ENCODE results near the gene NID1.

DNA sequence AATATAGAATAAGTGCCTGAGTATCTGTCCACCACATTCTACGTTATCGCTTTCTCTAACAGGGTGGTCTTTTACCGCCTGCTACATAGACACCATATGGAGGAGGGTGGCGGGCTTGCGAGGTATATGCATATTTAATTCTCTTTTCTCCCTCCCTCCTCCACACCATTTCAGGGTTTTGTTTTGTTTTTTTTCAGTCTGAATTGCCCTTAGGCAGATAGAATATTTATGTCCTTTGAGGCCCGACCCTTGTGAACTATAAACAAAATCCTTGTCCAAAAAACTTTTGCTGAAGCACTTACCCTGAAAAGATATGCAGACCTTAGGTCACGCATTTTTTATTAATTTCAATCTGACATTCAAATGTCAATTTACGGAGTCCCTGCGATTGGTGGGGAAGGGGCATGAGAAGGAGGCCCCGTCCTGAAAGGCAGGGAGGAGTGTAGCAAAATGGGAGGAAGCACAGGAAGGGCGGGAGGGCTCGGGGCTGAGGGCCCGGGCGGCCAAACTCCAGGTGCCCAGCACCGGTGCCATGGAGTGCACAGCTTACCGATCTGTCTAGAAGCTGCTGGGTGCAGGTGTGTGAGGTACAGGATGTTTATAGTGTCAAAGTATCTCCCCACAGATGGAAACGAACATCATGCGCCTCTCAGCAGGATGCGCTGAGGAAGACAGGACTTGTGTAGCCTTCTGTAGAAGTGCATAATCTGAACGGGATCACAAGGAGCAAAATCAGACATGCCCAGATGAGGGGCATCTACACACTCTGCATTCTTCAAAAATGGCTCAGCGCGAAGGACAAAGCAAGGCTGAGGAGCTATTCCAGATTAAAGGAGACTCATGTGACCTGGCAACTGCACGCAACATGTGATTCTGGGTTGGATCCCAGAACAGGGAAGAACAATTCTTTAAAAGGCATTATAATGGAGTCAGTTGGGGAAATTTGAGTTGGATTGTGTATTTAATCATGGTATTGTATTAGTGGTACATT lies 129.4 kb downstream of the NID1 start:
- TF ChIP-seq, protein P1, sequence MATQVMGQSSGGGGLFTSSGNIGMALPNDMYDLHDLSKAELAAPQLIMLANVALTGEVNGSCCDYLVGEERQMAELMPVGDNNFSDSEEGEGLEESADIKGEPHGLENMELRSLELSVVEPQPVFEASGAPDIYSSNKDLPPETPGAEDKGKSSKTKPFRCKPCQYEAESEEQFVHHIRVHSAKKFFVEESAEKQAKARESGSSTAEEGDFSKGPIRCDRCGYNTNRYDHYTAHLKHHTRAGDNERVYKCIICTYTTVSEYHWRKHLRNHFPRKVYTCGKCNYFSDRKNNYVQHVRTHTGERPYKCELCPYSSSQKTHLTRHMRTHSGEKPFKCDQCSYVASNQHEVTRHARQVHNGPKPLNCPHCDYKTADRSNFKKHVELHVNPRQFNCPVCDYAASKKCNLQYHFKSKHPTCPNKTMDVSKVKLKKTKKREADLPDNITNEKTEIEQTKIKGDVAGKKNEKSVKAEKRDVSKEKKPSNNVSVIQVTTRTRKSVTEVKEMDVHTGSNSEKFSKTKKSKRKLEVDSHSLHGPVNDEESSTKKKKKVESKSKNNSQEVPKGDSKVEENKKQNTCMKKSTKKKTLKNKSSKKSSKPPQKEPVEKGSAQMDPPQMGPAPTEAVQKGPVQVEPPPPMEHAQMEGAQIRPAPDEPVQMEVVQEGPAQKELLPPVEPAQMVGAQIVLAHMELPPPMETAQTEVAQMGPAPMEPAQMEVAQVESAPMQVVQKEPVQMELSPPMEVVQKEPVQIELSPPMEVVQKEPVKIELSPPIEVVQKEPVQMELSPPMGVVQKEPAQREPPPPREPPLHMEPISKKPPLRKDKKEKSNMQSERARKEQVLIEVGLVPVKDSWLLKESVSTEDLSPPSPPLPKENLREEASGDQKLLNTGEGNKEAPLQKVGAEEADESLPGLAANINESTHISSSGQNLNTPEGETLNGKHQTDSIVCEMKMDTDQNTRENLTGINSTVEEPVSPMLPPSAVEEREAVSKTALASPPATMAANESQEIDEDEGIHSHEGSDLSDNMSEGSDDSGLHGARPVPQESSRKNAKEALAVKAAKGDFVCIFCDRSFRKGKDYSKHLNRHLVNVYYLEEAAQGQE (IDR thresholded peaks at IDR 0.05; ENCODE audit: low read depth), result no peak
- TF ChIP-seq RAD21 (IDR thresholded peaks at IDR 0.05; ENCODE audit: low read depth), result no peak
- TF ChIP-seq, protein P2, sequence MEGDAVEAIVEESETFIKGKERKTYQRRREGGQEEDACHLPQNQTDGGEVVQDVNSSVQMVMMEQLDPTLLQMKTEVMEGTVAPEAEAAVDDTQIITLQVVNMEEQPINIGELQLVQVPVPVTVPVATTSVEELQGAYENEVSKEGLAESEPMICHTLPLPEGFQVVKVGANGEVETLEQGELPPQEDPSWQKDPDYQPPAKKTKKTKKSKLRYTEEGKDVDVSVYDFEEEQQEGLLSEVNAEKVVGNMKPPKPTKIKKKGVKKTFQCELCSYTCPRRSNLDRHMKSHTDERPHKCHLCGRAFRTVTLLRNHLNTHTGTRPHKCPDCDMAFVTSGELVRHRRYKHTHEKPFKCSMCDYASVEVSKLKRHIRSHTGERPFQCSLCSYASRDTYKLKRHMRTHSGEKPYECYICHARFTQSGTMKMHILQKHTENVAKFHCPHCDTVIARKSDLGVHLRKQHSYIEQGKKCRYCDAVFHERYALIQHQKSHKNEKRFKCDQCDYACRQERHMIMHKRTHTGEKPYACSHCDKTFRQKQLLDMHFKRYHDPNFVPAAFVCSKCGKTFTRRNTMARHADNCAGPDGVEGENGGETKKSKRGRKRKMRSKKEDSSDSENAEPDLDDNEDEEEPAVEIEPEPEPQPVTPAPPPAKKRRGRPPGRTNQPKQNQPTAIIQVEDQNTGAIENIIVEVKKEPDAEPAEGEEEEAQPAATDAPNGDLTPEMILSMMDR (IDR thresholded peaks at IDR 0.05 in 2 of 3, conservative IDR thresholded peaks at IDR 0.05 in 1 of 3; ENCODE audit: borderline replicate concordance in 1 of 3, insufficient read depth in 1 of 3, low read depth in 2 of 3, low read length in 2 of 3), result no peak
- TF ChIP-seq JUND (IDR thresholded peaks at IDR 0.05), result no peak
- no peak for TF ChIP-seq EZH2phosphoT487 (IDR thresholded peaks at IDR 0.05; ENCODE audit: borderline replicate concordance)
- no peak for TF ChIP-seq POLR2AphosphoS5 (IDR thresholded peaks at IDR 0.05; ENCODE audit: low read depth, low read length)
- TF ChIP-seq SRF (IDR thresholded peaks at IDR 0.05; ENCODE audit: low read depth), result no peak
- no peak for TF ChIP-seq YY1 (IDR thresholded peaks at IDR 0.05; ENCODE audit: extremely low read depth, insufficient replicate concordance, low read depth, low read length)

Measured in HCT116 (cell line).